GM21619 (cell line): ENCODE results near the gene PATL2.
"Not testable (repeated sequence)": the region's sequence is repeated elsewhere in the genome, so short reads cannot be mapped to it uniquely, and the experiment has no call there.

ENCODE experiments used
- ATAC-seq: cut with Tn5 transposase; IDR thresholded peaks from one replicate; pipeline ENCODE4 v1.9.1; 2021; ENCODE audit not compliant: unreplicated experiment

PATL2 gene

DNA sequence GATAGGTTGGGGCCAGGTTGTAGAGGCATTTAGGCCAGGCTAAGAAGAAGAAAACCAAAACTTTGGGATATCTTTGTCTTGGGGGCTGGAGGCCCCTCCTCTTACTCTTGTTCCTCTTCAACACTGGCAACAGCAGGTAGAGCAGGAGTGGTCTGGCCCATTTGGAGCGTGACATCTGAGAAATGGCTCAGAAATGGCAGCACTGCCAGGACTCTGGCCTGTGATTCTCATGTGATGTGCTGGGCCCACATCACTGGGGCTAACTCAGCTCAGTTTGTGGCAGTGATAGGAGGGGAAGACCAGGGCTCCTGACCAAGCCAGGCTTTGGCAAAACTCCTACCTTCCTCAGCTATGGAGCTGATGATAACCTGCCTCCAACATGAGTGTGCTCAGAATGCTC lies 18.5 kb downstream of the PATL2 start:
- ATAC-seq: no peak

DNA sequence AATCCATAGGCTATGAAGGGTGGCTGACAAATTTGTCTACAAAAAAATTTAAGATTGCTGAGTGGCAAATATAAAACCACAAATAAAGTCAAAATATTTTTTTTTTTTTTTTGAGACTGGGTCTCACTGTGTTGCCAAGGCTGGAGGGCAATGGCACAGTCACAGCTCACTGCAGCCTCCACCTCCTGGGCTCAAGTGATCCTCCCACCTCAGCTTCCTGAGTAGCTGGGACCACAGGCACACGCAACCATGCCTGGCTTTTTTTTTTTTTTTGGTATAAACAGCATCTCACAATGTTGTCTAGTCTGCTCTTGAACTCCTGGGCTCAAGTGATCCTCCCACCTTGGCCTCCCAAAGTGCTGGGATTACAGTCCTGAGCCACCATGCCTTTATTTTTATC lies 20.9 kb downstream of the PATL2 start:
- ATAC-seq: not testable (repeated sequence)

DNA sequence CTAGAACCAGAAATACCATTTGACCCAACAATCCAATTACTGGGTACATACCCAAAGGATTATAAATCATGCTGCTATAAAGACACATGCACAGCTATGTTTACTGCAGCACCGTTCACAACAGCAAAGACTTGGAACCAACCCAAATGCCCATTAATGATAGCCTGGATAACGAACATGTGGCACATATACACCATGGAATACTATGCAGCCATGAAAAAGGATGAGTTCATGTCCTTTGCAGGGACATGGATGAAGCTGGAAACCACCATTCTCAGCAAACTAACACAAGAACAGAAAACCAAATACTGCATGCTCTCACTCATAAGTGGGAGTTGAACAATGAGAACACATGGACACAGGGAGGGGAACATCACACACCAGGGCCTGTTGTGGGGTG lies 21.8 kb downstream of the PATL2 start:
- not testable (repeated sequence) for ATAC-seq

DNA sequence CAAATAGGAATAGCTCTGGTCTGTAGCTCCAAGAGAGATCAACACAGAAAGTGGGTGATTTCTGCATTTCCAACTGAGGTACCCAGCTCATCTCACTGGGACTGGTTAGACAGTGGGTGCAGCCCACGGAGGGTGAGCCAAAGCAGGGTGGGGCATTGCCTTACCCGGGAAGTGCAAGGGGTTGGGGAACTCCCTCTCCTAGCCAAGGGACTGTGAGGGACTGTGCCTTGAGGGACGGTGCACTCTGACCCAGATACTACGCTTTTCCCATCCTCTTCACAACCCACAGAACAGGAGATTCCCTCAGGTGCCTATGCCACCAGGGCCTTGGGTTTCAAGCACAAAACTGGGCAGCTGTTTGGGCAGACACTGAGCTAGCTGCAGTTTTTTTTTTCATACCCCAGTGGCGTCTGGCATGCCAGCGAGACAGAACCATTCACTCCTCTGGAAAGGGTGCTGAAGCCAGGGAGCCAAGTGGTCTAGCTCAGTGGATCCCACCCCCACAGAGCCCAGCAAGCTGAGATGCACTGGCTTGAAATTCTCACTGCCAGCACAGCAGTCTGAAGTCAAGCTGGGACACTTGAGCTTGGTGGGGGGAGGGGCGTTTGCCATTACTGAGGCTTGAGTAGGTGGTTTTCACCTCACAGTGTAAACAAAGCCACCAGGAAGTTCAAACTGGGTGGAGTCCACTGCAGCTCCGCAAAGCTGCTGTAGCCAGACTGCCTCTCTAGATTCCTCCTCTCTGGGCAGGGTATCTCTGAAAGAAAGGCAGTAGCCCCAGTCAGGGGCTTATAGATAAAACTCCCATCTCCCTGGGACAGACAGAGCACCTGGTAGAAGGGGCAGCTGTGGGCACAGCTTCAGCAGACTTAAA lies 28.1 kb downstream of the PATL2 start:
- ATAC-seq: not testable (repeated sequence)

DNA sequence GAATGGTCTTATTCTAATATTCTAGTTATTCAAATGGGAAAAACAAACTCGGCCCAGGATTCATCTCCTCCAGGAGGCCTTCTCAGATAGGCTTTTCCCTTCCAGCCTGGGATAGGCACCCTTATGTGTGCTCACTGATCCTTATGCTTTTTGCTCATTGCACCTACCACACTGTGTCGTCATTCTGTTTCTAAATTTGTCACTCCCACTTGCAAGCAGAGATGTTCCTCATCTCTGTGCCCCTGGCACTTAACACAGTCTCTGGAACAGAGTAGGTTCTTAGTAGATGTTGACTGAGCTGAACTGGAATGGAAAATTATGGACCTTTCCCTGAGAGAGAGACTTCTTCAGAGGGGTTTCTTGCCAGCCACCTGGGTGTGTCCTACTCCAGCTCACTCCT lies 28.9 kb downstream of the PATL2 start:
- no peak for ATAC-seq

DNA sequence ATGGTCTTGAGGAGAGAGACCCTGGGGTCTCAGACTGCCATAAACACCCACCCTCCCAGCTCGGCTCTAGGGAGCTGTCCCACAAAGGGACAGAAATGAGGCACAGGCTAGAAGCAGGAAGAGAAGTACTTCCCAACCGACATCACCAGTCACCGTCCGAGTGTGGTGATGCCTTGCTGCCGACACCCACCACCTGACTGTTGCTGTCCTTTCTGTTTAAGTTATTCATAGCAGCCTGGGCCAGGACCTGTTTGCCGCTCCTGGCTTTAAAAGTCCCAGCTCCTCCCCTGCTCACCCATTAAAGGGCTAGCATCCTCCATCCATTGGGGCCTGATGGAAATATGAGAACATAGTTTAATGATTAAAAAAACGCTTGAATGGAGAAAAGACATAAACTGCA lies 34.4 kb downstream of the PATL2 start:
- ATAC-seq: no peak

DNA sequence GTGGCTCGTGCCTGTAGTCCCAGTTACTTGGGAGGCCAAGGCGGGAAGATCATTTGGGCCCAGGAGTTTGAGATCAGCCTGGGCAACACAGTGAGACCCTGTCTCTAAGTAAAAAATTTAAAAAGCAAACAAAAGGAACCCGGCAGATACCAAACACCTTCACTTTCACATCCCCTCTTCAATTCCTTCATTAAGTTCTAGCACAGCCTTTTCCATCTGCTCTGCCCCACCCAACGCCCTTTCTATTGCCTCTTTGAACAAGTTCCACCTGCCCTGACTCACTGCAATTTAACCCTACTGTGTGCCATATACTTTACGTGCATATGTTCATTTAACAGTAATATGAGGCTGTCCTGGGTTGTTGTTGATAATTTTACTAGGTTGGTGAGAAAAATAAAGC lies 35.2 kb downstream of the PATL2 start:
- ATAC-seq: no peak

DNA sequence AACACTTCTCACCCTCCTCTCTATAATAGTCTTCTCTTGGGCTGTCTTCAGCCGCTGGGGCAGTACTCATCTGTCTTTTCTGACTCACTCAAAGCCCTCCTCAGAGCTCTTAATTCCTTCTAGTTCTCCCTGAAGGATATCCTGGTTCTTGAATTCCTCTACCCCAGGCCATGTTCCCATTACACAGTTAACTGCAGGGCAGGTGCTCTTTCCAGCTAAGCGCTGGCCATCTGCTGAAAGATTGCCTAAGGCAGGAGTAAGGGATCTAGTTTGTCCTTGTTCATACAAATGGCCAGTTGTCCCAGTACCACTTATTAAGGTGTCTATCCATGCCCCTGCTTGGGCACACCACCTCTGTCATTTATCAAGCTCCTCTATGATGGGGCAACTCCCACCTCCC lies 37.5 kb downstream of the PATL2 start:
- ATAC-seq: no peak

DNA sequence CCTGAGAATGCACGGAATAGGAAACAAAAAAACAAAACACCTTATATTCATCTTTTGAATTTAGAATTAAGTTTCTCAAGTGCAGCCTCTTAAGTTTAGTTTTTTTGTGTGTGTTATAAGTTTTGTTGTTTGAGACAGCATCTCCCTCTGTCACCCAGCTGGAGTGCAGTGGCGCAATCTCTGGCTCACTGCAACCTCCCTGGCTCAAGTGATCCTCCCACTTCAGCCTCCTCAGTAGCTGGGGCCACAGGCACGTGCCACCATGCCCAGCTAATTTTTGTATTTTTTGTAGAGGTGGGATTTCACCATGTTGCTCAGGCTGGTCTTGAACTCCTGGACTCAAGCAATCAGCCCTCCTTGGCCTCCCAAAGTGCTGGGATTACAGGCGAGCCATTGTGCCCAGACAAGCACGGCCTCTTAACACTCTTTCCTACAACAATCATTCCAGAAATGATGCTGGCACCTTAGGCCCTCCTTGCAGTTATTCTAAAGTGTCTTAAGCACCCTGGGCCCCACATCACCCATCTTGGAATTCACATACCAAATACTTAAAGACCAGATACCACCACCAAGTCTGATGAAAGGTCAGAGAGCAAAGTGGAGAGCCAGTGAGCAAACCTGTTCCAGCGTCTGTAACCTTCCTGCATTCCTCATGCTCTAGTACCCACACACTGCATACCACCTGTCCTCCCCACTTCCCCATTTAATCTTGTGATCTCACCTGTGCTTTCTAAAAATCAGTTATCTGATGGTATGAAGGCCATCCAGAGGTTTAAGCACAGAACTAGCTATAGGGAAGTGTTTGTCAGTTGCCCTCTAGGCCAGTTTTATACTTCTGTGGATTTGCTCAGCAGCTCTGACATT lies 40.8 kb downstream of the PATL2 start:
- no peak for ATAC-seq

DNA sequence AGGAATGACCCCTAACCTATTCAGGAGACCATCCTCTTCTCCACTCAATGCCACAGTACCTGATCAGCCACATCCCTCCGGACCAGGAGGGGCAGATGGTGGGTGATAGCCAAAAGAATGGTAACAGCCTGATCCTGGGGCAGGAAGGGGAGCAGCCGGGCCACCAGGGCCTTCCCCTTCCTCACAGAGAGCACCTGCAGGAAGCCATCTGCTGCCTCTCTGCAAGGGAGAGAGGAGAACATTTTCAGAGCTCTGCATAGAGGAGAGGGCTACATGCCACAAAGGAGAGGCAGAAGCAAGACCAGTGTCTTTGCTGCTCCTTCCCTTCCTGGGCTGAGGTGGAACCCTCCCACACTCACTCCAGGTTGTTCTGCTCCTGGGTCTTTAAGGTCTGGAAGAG lies 42.2 kb downstream of the PATL2 start:
- no peak for ATAC-seq

DNA sequence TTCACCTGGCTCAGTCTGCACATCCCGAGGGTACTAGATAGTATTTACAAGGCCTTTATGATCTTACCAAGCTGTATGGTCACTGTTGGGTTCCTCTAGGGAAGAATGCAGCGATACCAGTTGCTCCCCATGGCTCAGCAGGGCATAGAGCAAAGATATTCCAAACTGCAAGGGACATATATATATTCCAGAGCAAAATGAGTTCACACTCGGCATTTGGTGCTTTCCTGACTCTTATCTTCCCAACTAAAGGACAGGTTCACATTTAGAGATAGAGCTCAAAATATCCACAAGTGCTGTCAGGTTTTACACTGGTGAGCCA lies 44.1 kb downstream of the PATL2 start:
- ATAC-seq: no peak

DNA sequence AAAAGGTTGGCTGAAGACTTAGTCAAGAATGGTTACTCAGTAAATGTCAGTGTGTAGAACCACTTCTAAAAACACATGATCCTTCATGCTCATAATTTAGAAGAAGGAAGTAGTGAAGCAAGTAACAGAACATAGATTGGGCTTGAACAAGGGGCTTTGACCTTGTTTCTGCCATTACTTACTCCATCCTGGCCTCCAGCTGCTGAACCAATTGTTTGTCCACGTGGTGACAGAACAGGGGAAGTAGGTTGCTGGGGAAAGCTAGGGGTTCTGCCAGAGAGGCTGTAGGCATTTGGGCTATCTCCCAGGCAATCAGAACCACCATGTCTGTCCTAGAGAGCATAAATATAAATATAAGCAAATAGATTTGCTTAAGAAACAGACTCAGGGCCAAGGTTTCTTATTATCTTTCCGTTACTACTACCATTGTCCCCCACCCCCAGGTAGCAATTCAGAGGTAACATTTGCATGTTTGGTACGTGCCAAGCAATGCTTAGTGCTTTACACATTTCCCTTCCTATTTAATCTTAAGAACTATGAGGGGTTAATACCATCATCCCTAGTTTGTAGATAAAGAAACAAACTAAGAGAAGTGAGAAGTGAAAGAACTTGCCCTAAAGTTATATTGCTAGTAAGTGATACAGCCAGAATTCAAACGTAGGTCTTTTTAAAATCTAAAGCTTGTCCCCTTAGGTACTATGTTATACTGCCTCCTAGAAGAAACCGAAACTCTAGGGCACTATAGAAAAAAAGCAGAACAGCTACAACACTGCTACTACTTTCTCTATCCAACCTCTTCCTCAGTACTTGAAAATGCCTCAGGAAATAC lies 44.7 kb downstream of the PATL2 start:
- no peak for ATAC-seq

DNA sequence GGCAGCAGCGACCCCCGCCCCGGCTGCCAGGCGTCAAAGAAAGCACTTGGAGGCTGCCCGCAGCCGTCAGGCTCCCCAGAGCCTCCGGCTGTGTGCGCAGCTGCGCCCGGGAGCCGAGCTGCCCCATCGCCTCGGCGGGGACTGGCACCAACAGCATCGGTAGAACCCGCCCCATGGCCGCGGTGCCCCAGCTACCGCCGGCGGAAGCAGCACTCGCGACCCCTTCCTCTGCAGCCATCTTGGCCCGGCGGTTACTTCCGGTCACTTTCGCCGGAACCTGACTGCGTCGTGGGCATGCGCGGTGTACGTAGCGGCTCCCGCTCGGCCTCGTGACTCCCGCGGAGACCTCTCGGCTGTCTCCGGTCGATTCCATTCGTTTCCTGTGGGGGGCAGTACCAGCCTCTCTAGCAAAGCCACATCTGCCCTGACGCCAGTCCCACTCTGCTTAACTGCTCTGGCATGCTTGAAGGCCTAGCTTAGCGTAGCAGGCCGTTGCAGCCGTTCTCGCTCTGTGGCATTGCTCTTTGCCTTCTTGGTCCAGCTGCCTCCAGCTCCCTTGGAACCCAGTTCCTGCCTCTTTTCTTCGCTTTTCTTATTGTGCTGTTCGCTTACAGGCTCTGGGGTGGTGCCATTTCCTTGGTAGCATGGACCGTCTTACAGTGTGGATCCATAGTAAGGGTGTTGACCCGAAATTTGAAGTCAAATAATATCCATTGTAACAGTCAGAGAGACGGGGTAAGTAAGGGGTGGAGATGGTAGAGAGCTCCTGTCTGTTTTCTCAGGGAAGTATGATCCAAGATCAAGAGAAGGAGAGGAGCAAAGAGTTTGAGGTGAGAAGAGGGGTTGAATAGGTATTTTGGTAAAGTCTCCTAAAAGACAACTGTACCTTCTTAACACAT lies 47.5 kb downstream of the PATL2 start, which contains the start of gene SPG11:
TSS of gene SPG11 (minus strand) at position 253 of the 899 bp plus-strand sequence. CDS start at position 238, 15 bp downstream.
- peak; percentile 87 for ATAC-seq

DNA sequence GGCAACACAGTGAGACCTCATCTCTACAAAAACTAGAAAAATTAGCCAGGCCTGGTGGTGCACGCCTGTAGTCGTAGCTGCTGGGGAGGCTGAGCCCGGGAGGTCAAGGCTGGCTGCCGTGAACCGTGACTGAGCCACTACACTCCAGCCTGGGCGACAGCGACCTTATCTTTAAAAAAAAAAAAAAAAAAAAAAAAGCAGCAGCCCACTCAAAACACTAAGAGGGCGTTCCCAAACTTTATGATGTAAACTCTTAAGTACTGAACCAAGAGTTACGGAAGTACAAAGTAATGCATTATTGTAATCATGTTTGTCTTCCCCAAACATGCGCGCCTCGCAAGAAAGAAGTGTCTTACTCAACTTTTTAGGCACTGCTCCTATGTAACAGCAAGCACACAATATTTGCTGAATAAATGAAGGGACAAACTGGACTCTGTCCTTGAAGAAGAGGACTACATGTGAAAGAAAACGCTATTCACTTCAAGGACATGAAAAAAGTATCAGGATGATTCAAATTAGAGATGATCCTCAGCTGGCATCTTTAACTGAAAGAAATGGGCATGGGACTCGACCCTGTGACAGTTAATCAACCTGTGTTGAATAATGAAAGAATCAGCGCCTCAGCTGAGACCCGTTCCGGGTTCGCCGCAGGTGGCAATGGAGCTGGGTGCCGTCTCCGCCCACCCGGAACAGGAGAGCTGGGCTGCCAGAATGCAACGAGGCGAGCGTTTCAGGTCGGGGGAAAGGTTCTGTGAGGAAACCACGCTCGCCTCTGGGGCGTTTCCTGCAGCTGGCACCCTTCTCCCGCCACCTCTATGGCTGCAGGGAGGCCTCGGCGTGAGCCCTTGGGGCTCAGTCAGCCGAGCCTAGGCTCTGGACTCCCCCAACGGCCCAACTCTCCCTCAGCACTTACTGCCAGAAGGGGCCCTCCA lies 48.4 kb downstream of the PATL2 start:
- ATAC-seq: peak; percentile 46

DNA sequence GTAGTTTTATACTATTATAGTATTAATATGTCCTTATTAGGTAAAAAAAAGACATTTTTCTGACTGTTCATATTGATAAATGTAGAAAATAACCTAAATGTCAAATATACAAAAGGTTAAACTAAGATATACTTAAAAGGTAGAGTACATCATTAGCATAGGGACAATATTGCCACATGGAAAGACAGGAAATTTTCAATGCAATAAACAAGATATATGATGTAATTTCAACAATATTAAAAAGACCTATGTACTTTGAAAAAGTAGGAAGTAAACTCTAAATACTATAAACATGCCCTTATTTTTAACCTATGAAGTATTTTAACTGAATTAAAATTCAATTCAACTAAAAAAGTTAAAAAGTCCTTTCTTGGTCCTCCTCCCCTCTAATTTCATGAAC lies 49.5 kb downstream of the PATL2 start:
- ATAC-seq: no peak

DNA sequence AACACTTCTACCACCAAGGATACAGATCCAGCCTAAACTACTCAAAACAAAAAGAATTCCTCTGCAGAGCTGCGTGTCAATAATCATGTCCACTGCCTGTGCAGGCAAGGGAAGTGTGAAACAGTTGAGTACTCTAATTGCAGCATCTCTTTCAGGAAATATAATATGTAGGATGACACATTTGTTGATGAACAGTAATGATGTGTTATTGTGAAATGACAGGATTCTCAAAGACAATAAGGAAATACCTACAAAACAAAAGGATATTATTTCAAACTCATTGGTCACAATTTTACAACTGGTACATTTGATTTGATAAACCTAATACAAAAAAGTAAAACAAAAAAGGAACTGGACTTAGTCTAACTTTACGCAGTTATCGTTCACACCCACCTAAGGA lies 52.1 kb downstream of the PATL2 start:
- no peak for ATAC-seq

DNA sequence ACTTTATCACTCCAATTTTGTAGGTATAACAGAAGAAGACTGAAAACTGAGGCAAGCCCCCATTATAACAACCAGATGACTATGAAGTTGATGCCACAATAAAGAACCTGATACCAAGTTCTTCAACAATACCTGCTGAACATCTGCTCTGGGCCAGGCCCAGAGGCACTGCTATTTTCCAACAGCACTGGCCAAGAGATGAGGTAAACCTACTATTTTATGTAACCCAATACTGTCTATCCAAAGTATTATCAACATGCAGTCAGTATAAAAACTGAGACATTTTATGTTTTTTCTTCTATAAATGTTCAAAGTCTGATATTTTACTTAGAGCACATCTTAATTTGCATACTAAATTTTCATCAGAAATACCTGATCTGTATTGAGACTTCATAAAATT lies 53.7 kb downstream of the PATL2 start:
- no peak for ATAC-seq

DNA sequence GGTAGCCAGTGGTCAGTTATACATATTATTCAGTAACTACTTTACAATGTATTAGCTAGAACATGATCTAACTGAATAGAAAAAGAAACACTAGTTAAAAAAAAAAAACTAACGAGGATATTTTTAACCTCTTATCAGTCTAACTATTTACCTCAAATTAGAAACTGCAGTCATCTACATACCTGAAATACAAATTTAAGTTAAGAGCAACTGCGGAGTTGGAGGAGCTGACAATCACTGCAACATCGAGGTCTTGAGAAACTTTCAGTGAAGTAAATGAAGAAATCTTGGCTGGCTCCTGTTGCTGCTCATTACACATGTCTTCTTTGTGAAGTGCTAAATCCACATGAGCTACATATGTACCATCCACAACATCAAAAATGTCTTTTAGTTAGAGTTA lies 54.2 kb downstream of the PATL2 start:
- ATAC-seq: no peak

DNA sequence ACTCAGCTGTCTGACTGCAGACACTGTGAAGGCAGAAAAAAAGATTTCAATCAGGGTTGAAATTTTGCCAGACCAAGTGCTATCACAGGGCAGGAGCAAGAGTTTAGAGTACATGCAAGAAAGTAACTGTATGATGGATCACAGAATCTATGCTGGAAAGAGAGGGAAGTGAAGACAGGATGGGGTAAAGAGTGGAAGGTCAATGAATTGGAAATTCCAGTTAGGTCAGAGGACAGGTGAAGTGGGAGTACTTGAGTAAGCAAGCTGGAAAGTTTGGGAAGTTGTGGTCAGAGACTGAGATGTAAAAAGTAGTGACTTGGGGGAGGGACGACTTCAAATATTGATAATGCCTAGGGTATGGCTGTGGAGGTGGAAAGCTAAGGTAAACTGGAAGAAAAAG lies 54.8 kb downstream of the PATL2 start:
- ATAC-seq: no peak
